ENCODE results near the gene LRRC8A.
"Not testable (repeated sequence)": the region's sequence is repeated elsewhere in the genome, so short reads cannot be mapped to it uniquely, and the experiment has no call there.

The LRRC8A gene

GRCh38 chr9:128881884-128882676 is at the start of gene LRRC8A, which contains the start of gene KYAT1:
Gene LRRC8A, plus strand, starts transcription at chr9:128882133. Its CDS starts 25,032 bp downstream, at chr9:128907165.
Gene KYAT1, minus strand, starts transcription at chr9:128881950. Its CDS starts 36,545 bp downstream, at chr9:128845405.
- DNase-seq (ENCODE audit: low read depth in 3 of 3) = peak; percentile 98 to 99 (median 99)

DNA sequence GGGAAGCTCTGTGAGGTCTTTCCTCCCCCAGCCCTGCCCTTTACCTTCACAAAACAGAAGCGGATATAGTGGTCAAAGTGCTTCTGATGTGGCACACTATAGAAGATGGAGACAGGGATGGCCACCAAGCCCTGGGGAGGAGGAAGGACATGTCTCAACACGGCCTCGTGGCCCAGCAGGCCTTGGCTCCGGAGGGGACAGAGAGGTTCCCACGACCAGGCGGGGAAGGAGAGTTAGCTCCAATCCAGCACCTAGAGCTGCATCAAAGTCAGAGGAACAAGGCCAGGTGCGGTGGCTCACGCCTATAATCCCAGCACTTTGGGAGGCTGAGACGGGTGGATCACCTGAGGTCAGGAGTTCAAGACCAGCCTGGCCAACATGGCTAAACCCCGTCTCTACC is 48.2 kb upstream of the LRRC8A start:
- no peak for DNase-seq (ENCODE audit: low read depth in 3 of 3)

GRCh38 chr9:128835246-128836210 is 46.4 kb upstream of the LRRC8A start:
- no peak for DNase-seq (ENCODE audit: low read depth in 3 of 3)

- no peak for DNase-seq (ENCODE audit: low read depth in 3 of 3)
Measured at GRCh38 chr9:128836509-128837145, 45.3 kb upstream of the LRRC8A start.

GRCh38 chr9:128838338-128838737 is 43.6 kb upstream of the LRRC8A start:
- DNase-seq (ENCODE audit: low read depth in 3 of 3) = no peak

DNA sequence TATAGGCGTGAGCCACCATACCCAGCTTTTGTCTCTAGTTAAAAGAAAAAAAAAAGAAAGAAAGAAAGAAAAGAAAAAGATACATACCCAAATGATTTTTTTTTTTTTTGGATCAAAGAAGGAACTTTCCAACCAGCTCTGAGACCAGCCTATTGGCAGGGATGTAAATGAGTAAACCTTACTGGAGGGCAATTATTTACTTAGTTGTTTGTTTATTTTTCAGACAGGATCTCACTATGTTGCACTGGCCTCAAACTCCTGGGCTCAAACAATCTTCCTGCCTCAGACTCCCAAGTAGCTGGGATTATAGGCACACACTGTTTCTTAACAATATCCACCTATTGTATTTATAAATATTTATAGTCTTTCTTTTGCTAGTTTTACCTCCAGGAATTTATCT is 41.4 kb upstream of the LRRC8A start:
- DNase-seq (ENCODE audit: low read depth in 3 of 3) = no peak

DNA sequence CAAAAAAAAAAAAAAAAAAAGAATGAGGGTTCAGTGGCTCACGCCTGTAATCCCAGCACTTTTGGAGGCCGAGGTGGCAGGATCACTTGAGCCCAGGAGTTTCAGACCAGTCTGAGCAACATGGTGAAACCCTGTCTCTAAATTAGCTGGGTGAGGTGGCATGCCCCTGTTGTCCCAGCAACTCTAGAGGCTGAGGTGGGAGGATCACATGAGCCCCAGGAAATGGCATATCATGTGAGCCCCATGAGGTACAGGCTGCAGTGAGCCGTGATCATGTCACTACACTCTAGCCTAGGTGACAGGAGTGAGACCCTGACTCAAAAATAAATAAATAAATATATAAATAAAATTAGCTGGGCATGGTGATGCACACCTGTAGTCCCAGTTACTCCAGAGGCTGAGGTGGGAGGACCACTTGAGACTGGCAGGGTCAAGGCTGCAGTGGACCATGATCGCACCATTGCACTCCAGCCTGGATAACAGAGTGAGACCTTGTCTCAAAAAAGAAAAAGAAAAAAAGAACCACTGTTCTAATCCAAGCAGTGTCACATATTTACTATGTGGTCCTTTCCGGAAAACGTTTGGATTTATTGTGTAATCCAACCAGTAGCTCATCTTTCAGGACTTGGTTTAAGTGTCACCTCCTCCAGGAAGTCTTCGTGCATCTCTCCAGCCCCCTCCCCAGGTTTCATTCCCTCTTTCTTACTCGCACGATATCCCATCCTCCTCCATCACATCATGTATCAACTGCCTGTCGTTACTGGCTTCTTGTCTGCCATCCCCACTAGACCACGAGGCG is 40.0 kb upstream of the LRRC8A start:
- no peak for DNase-seq (ENCODE audit: low read depth in 3 of 3)

DNA sequence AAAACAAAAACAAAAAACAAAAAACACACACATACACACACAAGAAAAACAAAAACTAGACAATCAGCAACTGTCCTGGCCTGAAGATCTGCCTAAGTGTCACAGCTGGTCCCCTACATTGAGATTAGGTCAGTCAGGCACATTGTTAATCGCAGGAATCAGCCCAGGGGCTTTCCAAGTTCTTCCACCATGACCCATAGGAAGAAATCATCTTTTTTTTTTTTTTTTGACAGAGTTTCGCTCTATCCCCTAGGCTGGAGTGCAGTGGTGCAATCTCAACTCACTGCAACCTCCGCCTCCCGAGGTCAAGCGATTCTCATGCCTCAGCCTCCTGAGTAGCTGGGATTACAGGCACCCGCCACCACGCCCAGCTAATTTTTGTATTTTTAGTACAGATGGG is 38.8 kb upstream of the LRRC8A start:
- DNase-seq (ENCODE audit: low read depth in 3 of 3) = not testable (repeated sequence)

- DNase-seq (ENCODE audit: low read depth in 3 of 3) = no peak
Measured at GRCh38 chr9:128845186-128845931, 36.6 kb upstream of the LRRC8A start.

- DNase-seq (ENCODE audit: low read depth in 3 of 3) = no peak
Measured at GRCh38 chr9:128846680-128847030, 35.3 kb upstream of the LRRC8A start.

DNA sequence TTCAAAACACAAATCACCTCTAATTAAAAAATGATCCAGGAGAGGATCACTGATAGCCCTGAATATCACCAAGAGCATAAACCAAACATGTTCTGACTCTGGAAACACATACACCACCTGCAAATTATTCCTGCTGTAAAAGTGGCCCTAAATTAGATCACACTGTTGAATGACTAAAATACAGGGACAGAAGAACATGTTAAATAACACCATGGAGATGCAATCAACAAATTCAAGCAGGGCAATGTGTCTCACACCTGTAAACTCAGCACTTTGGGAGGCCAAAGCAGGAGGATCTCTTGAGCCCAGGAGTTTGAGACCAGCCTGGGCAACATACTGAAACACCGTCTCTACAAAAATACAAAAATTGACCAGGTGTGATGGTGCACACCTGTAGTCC is 34.1 kb upstream of the LRRC8A start:
- DNase-seq (ENCODE audit: low read depth in 3 of 3) = no peak

DNA sequence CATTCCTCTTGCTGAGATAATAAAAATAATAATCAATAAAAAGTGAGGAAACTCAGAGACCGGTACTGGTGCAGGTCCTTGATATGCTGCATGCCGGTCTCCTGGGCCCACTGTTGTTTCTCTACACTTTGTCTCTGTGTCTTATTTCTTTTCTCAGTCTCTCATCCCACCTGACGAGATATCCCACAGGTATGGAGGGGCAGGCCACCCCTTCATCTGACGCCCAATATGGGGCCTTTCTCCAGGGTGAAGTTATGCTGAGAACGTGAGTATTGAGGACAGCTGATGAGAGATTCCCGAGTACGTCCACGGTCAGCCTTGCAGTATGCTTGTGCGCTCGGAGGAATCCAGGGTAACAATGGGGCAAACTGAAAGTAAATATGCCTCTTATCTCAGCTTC is 30.9 kb upstream of the LRRC8A start:
- DNase-seq (ENCODE audit: low read depth in 3 of 3) = not testable (repeated sequence)

DNA sequence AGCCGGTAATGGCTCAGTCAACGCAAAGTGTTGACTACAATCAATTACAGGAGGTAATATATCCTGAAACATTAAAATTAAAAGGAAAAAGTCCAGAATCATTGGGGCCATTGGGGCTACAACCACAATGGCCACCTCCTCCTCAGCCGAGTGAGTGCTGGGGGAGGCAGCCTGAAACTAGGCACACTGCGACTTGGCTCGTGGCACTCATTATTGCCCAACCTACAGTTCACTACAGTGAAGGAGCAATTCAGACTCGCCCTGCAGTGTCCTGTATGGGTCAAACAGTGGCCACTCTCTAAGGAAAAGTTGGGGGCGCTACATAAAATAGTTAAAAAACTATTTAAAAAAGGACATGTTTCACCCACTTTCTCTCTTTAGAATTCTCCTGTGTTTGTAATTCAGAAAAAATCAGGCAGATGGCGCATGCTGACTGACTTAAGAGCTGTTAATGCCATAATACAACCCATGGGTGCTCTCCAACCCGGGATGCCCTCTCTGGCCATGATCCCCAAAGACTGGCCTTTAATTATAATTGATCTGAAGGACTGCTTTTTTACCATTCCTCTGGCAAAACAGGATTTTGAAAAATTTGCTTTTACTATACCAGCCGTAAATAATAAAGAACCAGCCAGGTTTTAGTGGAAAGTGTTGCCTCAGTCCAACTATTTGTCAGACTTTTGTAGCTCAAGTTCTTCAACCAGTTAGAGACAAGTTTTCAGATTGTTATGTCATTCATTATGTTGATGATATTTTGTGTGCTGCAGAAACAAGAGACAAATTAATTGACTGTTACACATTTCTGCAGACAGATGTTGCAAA is 29.9 kb upstream of the LRRC8A start:
- not testable (repeated sequence) for DNase-seq (ENCODE audit: low read depth in 3 of 3)

DNA sequence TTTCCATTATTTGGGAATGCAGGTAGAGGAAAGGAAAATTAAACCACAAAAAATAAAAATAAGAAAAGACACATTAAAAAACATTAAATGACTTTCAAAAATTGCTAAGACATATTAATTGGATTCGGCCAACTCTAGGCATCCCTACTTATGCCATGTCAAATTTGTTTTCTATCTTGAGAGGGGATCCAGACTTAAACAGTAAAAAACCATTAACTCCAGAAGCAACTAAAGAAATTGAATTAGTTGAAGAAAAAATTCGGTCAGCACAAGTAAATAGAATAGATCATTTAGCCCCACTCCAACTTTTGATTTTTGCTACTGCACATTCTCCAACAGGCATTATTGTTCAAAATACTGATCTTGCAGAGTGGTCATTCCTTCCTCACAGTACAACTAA is 29.3 kb upstream of the LRRC8A start:
- DNase-seq (ENCODE audit: low read depth in 3 of 3) = not testable (repeated sequence)

GRCh38 chr9:128854454-128854853 is 27.5 kb upstream of the LRRC8A start:
- not testable (repeated sequence) for DNase-seq (ENCODE audit: low read depth in 3 of 3)

GRCh38 chr9:128858476-128858875 is 23.5 kb upstream of the LRRC8A start:
- not testable (repeated sequence) for DNase-seq (ENCODE audit: low read depth in 3 of 3)

- DNase-seq (ENCODE audit: low read depth in 3 of 3) = no peak
Measured at GRCh38 chr9:128860937-128861336, 21.0 kb upstream of the LRRC8A start.

DNA sequence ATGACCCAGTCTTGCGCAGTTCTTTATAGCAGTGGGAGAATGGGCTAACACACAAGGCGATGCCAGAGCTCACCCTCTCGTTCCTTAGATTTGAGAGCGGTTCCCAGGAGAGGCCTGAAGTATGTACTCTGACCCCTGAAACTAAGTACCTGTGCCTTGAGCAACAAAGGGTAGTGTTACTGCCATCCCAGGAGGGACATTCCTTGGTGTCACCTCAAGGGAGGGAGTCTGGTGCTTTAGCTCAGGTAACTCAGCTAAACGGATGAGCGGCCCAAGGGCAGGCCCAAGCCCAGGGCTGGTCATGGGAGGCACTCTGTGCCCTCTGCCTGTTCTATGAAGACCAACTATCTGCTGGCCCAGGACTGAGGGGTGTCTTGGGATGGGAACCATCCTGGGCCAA is 20.4 kb upstream of the LRRC8A start:
- DNase-seq (ENCODE audit: low read depth in 3 of 3) = no peak

DNA sequence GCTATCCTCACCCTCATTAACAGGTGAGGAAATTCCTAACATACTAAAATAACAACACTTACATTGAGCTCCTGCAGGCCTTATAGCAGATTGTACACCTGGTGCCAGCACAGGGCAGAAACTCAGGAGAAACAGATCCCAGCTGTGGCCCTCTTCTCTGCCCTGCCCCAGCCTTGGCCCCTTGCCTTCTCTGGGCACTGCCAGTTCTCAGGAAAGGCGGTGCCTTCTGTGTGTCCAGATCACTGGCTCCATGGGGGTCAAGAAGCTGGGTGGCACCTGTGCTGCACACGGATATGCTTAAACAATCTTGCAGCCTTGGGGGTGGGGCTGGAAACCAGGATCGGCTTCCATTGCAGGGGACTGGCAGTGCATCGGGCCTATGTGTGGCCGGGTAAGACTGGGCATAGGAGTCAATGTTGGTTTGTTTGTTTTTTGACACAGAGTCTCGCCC is 19.5 kb upstream of the LRRC8A start:
- DNase-seq (ENCODE audit: low read depth in 3 of 3) = no peak

DNA sequence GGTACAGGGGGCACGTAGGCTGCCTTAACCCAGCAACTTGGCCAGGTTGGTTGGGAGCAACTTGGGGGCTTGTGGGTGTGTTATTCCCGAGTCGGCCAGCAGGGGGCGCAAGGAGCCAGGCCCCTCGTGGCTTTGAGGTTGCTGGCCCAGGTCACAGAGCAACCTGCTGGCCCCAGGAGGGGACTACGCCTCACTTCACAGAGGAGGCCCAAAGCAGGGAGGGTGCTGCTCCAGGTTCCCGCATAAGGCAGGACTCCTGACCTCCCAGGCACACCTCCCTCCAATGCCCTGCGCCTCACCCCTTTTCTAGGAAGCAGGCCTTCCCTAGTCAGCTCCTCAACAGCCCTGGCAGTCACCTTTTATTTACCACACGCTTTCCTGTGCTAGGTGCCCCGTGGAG is 18.3 kb upstream of the LRRC8A start:
- DNase-seq (ENCODE audit: low read depth in 3 of 3) = peak; percentile 70 to 81 (median 70)

Measured in stimulated activated CD4-positive, alpha-beta T cell treated with anti-CD3 and anti-CD28 coated beads, TNF-alpha, amount 100 ng/mL, for 24 hours (primary cell).